ENCODE results near the gene TEKT3.

Gene TEKT3

GRCh38 chr17:15263680-15264079 is 77.7 kb downstream of the TEKT3 start:
- DNase-seq (ENCODE audit: low spot score): no peak

- DNase-seq (ENCODE audit: low spot score): no peak
Measured at GRCh38 chr17:15263206-15263579, 78.2 kb downstream of the TEKT3 start.

GRCh38 chr17:15262291-15263205 is 78.8 kb downstream of the TEKT3 start:
- no peak for DNase-seq (ENCODE audit: low spot score)

- no peak for DNase-seq (ENCODE audit: low spot score)
Measured at GRCh38 chr17:15261802-15262290, 79.6 kb downstream of the TEKT3 start.

GRCh38 chr17:15261258-15261801 is 80.1 kb downstream of the TEKT3 start:
- no peak for DNase-seq (ENCODE audit: low spot score)

GRCh38 chr17:15260376-15261257 is 80.8 kb downstream of the TEKT3 start:
- DNase-seq (ENCODE audit: low spot score): peak; percentile 16

GRCh38 chr17:15257796-15258512 is 83.4 kb downstream of the TEKT3 start:
- DNase-seq (ENCODE audit: low spot score): no peak

- peak; percentile 55 for DNase-seq (ENCODE audit: low spot score)
Measured at GRCh38 chr17:15257258-15257788, 84.1 kb downstream of the TEKT3 start.

- no peak for DNase-seq (ENCODE audit: low spot score)
Measured at GRCh38 chr17:15256689-15257088, 84.7 kb downstream of the TEKT3 start.

GRCh38 chr17:15255713-15256454 is 85.5 kb downstream of the TEKT3 start:
- DNase-seq (ENCODE audit: low spot score): no peak
